CD14-positive monocyte (primary cell): Measurements from ENCODE around the gene DOK6. TPM values are rescaled to one million over a fixed set of nuclear protein-coding genes. Genes with fewer than 3 reads are reported as not detected.

Experiments used
- DNase-seq, 3 donors: peaks; one replicate each; pipeline ENCODE4 v3.0.0-alpha.2; 2011 to 2022
- H2AFZ ChIP-seq: 2 replicates; pipeline ENCODE4 v1.6.0; 2012; ENCODE audit warnings: mild to moderate bottlenecking, low read depth, low read length, inconsistent platforms; ENCODE audit not compliant: insufficient read depth, poor library complexity, severe bottlenecking
- H3K27ac ChIP-seq, 2 donors: 1 replicate in 1 of 2; 2 replicates in 1 of 2; pipeline ENCODE4 v1.5.1; 2012 to 2013; ENCODE audit warnings: low read length in 2 of 2, control low read depth in 1 of 2, inconsistent platforms in 1 of 2, low read depth in 1 of 2, mild to moderate bottlenecking in 1 of 2
- H3K27me3 ChIP-seq, 2 donors: one replicate each; pipeline versions ENCODE4 v1.6.0 to v1.6.1; 2011 to 2013; ENCODE audit warnings: low read length in 2 of 2; ENCODE audit not compliant: control insufficient read depth in 2 of 2, insufficient read depth in 2 of 2
- H3K36me3 ChIP-seq, 2 donors: replicated peaks in 1 of 2; 1 replicate in 1 of 2; 2 replicates in 1 of 2; pipeline versions ENCODE4 v1.5.1 to v1.6.1; 2012 to 2013; ENCODE audit warnings: low read length in 2 of 2, control low read depth in 1 of 2, inconsistent platforms in 1 of 2, mild to moderate bottlenecking in 1 of 2; ENCODE audit not compliant: insufficient read depth in 2 of 2, control insufficient read depth in 1 of 2
- H3K4me1 ChIP-seq, 2 donors: 1 replicate in 1 of 2; 2 replicates in 1 of 2; pipeline versions ENCODE4 v1.5.1 to v1.6.1; 2012 to 2013; ENCODE audit warnings: low read length in 2 of 2, control low read depth in 1 of 2, inconsistent platforms in 1 of 2, mild to moderate bottlenecking in 1 of 2, moderate library complexity in 1 of 2; ENCODE audit not compliant: insufficient read depth in 2 of 2, control insufficient read depth in 1 of 2
- H3K4me2 ChIP-seq: replicated peaks from 2 replicates; pipeline ENCODE3; 2012; ENCODE audit warnings: low read length, moderate library complexity, mild to moderate bottlenecking; ENCODE audit not compliant: poor library complexity, severe bottlenecking; ENCODE audit errors: extremely low read depth
- H3K4me3 ChIP-seq, 3 experiments: fragments of 200-600 bp in 1 of 3; sonication (generic) in 1 of 3; replicated peaks in 1 of 3; 1 replicate in 2 of 3; 2 replicates in 1 of 3; pipeline ENCODE4 v1.5.1; 2011 to 2013; ENCODE audit warnings: low read length in 3 of 3, mild to moderate bottlenecking in 3 of 3, control low read depth in 2 of 3, low read depth in 2 of 3, inconsistent platforms in 1 of 3, moderate library complexity in 1 of 3
- H3K79me2 ChIP-seq: 2 replicates; pipeline ENCODE4 v1.6.0; 2012; ENCODE audit warnings: mild to moderate bottlenecking, control low read depth, inconsistent platforms, low read length, moderate library complexity; ENCODE audit not compliant: insufficient read depth
- H3K9ac ChIP-seq: 2 replicates; pipeline ENCODE4 v1.6.0; 2017; ENCODE audit warnings: low read length, mild to moderate bottlenecking; ENCODE audit not compliant: insufficient read depth, poor library complexity, severe bottlenecking
- H3K9me3 ChIP-seq, 2 donors: replicated peaks in 1 of 2; 1 replicate in 1 of 2; 2 replicates in 1 of 2; pipeline versions ENCODE4 v1.5.1 to v1.6.1; 2012 to 2013; ENCODE audit warnings: low read length in 2 of 2, control low read depth in 1 of 2; ENCODE audit not compliant: control insufficient read depth in 1 of 2, insufficient read depth in 1 of 2
- H4K20me1 ChIP-seq: 2 replicates; pipeline ENCODE4 v1.6.0; 2012; ENCODE audit warnings: mild to moderate bottlenecking, low read length, control low read depth, moderate library complexity; ENCODE audit not compliant: insufficient read depth
- H3K27ac Mint-ChIP-seq, 7 donors: one replicate each; pipeline ENCODE4 v1.8.0; 2020; ENCODE audit warnings: mild to moderate bottlenecking in 7 of 7, mixed read lengths in 7 of 7, moderate library complexity in 6 of 7, inconsistent platforms in 2 of 7
- H3K27me3 Mint-ChIP-seq, 3 donors: one replicate each; pipeline ENCODE4 v1.8.0; 2021 to 2022; ENCODE audit warnings: low read depth in 3 of 3, mild to moderate bottlenecking in 3 of 3, mixed read lengths in 3 of 3, moderate library complexity in 3 of 3, inconsistent platforms in 1 of 3
- H3K36me3 Mint-ChIP-seq, 2 donors: one replicate each; pipeline ENCODE4 v1.8.0; 2020; ENCODE audit warnings: mixed read lengths in 2 of 2, inconsistent platforms in 1 of 2, mild to moderate bottlenecking in 1 of 2
- H3K4me1 Mint-ChIP-seq: one replicate; pipeline ENCODE4 v1.8.0; 2020; ENCODE audit warnings: mild to moderate bottlenecking, mixed read lengths
- H3K4me3 Mint-ChIP-seq, 2 donors: one replicate each; pipeline ENCODE4 v1.8.0; 2020; ENCODE audit warnings: mild to moderate bottlenecking in 2 of 2, mixed read lengths in 2 of 2, moderate library complexity in 1 of 2
- H3K9me3 Mint-ChIP-seq, 7 donors: one replicate each; pipeline ENCODE4 v1.8.0; 2020 to 2022; ENCODE audit warnings: mixed read lengths in 7 of 7, mild to moderate bottlenecking in 6 of 7, moderate library complexity in 6 of 7, inconsistent platforms in 2 of 7
- WGBS: methylation state at CpG from one replicate; pipeline ENCODE4 v1.1.5; 2013; ENCODE audit warnings: missing lambda C conversion rate; ENCODE audit not compliant: insufficient coverage; 5-methylcytosine and 5-hydroxymethylcytosine counted together
- intact Hi-C, 2 donors: fragments of 100-400 bp; cut with micrococcal nuclease; formaldehyde crosslinking; loops; one replicate each; pipeline versions ENCODE4 v1.15.0 to v1.15.1; 2023
- polyA plus RNA-seq, 3 donors: library from polyadenylated mRNA; depleted of rRNA in 1 of 3; unstranded in 2 of 3; stranded (reverse) in 1 of 3; fragments of 300-500 nt in 2 of 3; fragments of >200 nt in 1 of 3; fragmentation: Illumina TruSeq in 2 of 3; gene quantifications; 1 replicate in 2 of 3; 2 replicates in 1 of 3; pipeline ENCODE4 v1.2.3, GENCODE V29; 2012 to 2021
- TF ChIP-seq, protein P1 (sequence below): fragments of 200-600 bp; IDR thresholded peaks from one replicate; pipeline ENCODE4 v1.8.0; 2022; ENCODE audit warnings: antibody characterized with exemption, mild to moderate bottlenecking

Gene DOK6
- polyA plus RNA-seq, 3 donors, result not detected

DNA sequence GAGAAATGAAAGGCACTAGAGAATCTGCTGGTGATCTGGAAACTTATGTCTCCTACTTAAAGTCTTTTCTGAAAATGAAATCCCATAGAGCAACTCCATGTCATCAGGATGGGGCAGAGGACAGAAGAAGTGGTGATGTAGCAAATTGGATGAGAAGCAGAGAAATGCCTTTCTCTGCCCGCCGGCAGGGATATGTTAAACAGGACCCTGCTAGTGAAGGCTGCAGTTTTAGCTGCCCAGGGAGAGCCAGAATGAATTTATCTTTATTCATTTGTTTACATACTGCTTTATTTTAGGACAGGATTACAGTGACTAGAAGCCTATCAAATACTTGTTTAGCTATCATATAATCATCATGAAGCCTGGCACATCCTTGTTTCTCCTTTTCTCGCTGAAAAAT lies 247.0 kb downstream of the DOK6 start:
- H2AFZ ChIP-seq, result no peak overlapping the region
- no peaks in the 10 kb centered on the region for H3K36me3 Mint-ChIP-seq
- H3K4me2 ChIP-seq, result no peak overlapping the region
- no peaks in the 10 kb centered on the region for H4K20me1 ChIP-seq
- no peak overlapping the region for H3K27ac Mint-ChIP-seq
- TF ChIP-seq, protein P1, sequence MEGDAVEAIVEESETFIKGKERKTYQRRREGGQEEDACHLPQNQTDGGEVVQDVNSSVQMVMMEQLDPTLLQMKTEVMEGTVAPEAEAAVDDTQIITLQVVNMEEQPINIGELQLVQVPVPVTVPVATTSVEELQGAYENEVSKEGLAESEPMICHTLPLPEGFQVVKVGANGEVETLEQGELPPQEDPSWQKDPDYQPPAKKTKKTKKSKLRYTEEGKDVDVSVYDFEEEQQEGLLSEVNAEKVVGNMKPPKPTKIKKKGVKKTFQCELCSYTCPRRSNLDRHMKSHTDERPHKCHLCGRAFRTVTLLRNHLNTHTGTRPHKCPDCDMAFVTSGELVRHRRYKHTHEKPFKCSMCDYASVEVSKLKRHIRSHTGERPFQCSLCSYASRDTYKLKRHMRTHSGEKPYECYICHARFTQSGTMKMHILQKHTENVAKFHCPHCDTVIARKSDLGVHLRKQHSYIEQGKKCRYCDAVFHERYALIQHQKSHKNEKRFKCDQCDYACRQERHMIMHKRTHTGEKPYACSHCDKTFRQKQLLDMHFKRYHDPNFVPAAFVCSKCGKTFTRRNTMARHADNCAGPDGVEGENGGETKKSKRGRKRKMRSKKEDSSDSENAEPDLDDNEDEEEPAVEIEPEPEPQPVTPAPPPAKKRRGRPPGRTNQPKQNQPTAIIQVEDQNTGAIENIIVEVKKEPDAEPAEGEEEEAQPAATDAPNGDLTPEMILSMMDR, result no peak
- no peak for DNase-seq
- no peaks in the 10 kb centered on the region for H3K9me3 ChIP-seq
- peaks cover 0 to 4% (median 0%) of the 10 kb centered on the region in 7 donors for H3K9me3 Mint-ChIP-seq
- H3K36me3 ChIP-seq, result no peaks in the 10 kb centered on the region
- H3K4me1 Mint-ChIP-seq, result no peaks in the 10 kb centered on the region
- H3K27me3 Mint-ChIP-seq, result no peaks in the 10 kb centered on the region
- H3K4me1 ChIP-seq, result no peaks in the 10 kb centered on the region
- intact Hi-C loops, result no loop called here
- no peak overlapping the region for H3K9ac ChIP-seq
- no peaks in the 10 kb centered on the region for H3K27me3 ChIP-seq
- no peak overlapping the region for H3K4me3 ChIP-seq
- H3K4me3 Mint-ChIP-seq, result no peak overlapping the region
- no peaks in the 10 kb centered on the region for H3K79me2 ChIP-seq
- no CpG with 5 or more reads among the region's 3 CpGs for WGBS
- H3K27ac ChIP-seq, result no peak overlapping the region

DNA sequence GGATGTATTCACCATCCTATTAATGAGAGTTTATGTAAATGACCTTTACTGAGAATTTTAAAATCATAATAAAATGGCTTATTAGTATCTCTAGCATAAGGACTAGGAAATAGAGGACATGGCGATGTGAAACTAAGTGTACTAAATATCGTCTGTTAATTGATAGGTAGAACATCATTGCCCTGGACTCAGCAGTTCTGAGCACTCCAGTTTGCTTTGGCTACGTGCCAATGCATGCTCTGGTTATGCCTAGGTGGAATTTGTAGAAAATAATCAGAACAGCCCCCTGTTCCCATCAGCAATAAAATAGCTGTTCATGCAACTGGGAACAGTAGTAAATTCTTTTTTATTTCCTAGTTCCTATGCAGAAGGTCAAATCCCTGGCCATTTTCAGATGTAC lies 247.8 kb downstream of the DOK6 start:
- H3K27me3 ChIP-seq, result no peaks in the 10 kb centered on the region
- no peaks in the 10 kb centered on the region for H3K36me3 ChIP-seq
- H3K4me3 Mint-ChIP-seq, result no peak overlapping the region
- H3K9ac ChIP-seq, result no peak overlapping the region
- no peak overlapping the region for H3K4me3 ChIP-seq
- H3K27ac ChIP-seq, result no peak overlapping the region
- no peaks in the 10 kb centered on the region for H3K36me3 Mint-ChIP-seq
- no peaks in the 10 kb centered on the region for H3K9me3 ChIP-seq
- no peaks in the 10 kb centered on the region for H3K27me3 Mint-ChIP-seq
- DNase-seq, result no peak
- 100% methylated on average over 1 of the region's 3 CpGs for WGBS
- peaks cover 0 to 7% (median 0%) of the 10 kb centered on the region in 7 donors for H3K9me3 Mint-ChIP-seq
- H3K4me1 ChIP-seq, result no peaks in the 10 kb centered on the region
- TF ChIP-seq, protein P1, result no peak
- no peaks in the 10 kb centered on the region for H3K4me1 Mint-ChIP-seq
- no peaks in the 10 kb centered on the region for H3K79me2 ChIP-seq
- H3K4me2 ChIP-seq, result no peak overlapping the region
- H2AFZ ChIP-seq, result no peak overlapping the region
- no peak overlapping the region for H3K27ac Mint-ChIP-seq
- no peaks in the 10 kb centered on the region for H4K20me1 ChIP-seq
- intact Hi-C loops, result no loop called here
